Ramos (cell line): ENCODE measurements around the gene MEG3.

ENCODE experiments used
- in situ Hi-C: fragments of 300-500 bp; cut with MboI; formaldehyde crosslinking; loops from one replicate; pipeline ENCODE4 v1.14.3; 2022; ENCODE audit warnings: low sequenced_read_pairs; ENCODE audit not compliant: unreplicated experiment

The MEG3 gene

GRCh38 chr14:100841761-100842403 lies 16.0 kb downstream of the MEG3 start:
- in situ Hi-C loops, result no loop called here

GRCh38 chr14:100842799-100843198 lies 16.9 kb downstream of the MEG3 start:
- in situ Hi-C loops, result no loop called here

- in situ Hi-C loops, result no loop called here
Measured at GRCh38 chr14:100844082-100844408, 18.1 kb downstream of the MEG3 start.

GRCh38 chr14:100844421-100844820 lies 18.5 kb downstream of the MEG3 start:
- in situ Hi-C loops, result no loop called here

GRCh38 chr14:100844846-100845245 lies 18.9 kb downstream of the MEG3 start:
- in situ Hi-C loops, result no loop called here

GRCh38 chr14:100845341-100845740 lies 19.4 kb downstream of the MEG3 start:
- in situ Hi-C loops, result no loop called here

GRCh38 chr14:100846309-100846859 lies 20.5 kb downstream of the MEG3 start:
- in situ Hi-C loops, result no loop called here

GRCh38 chr14:100849115-100849781 lies 23.3 kb downstream of the MEG3 start:
- in situ Hi-C loops, result no loop called here

GRCh38 chr14:100850841-100851585 lies 25.1 kb downstream of the MEG3 start:
- in situ Hi-C loops, result loop anchor here (5.0 kb wide), 1 partner anchor 776 kb away; no protein-coding TSS in a partner anchor

- in situ Hi-C loops, result loop anchor here (5.0 kb wide), 1 partner anchor 776 kb away; no protein-coding TSS in a partner anchor
Measured at GRCh38 chr14:100851586-100851916, 25.6 kb downstream of the MEG3 start.

GRCh38 chr14:100851946-100852620 lies 26.2 kb downstream of the MEG3 start:
- in situ Hi-C loops, result loop anchor here (5.0 kb wide), 1 partner anchor 775 kb away; no protein-coding TSS in a partner anchor

GRCh38 chr14:100854435-100854834 lies 28.5 kb downstream of the MEG3 start:
- in situ Hi-C loops, result loop anchor here (5.0 kb wide), 1 partner anchor 773 kb away; no protein-coding TSS in a partner anchor

- in situ Hi-C loops, result no loop called here
Measured at GRCh38 chr14:100855256-100855930, 29.5 kb downstream of the MEG3 start.

- in situ Hi-C loops, result no loop called here
Measured at GRCh38 chr14:100856056-100856950, 30.4 kb downstream of the MEG3 start.

- in situ Hi-C loops, result no loop called here
Measured at GRCh38 chr14:100857233-100857922, 31.5 kb downstream of the MEG3 start.

- in situ Hi-C loops, result no loop called here
Measured at GRCh38 chr14:100857923-100858837, 32.3 kb downstream of the MEG3 start.

GRCh38 chr14:100858838-100859220 lies 32.9 kb downstream of the MEG3 start:
- in situ Hi-C loops, result no loop called here
